ENCODE results near the gene HES5.
A peak's percentile ranks its signal among the peaks of the same experiment; 100 is the strongest.

The HES5 gene

GRCh38 chr1:2544875-2545640 lies 15.0 kb upstream of the HES5 start:
- Mint-ChIP-seq H3K27me3 (no peaks in the 10 kb centered on the region), H3K27ac (peak overlapping the region in 1 of 2 donors; percentile 27), H3K4me3 (peak overlapping the region; percentile 26 to 78), H3K4me1 (peaks cover 61% of the 10 kb centered on the region), H3K9me3 (no peaks in the 10 kb centered on the region)
- ATAC-seq (no peak), DNase-seq (no peak)

- DNase-seq (no peak), ATAC-seq (no peak)
- H3K4me1 Mint-ChIP-seq: peaks cover 54% of the 10 kb centered on the region
- no peaks in the 10 kb centered on the region for H3K9me3 Mint-ChIP-seq
- H3K27ac Mint-ChIP-seq: peak overlapping the region in 1 of 2 donors; percentile 12
- H3K4me3 Mint-ChIP-seq: peak overlapping the region in 1 of 2 donors; percentile 51
- no peaks in the 10 kb centered on the region for H3K27me3 Mint-ChIP-seq
Observed at GRCh38 chr1:2544093-2544874, 14.2 kb upstream of the HES5 start.

- no peaks in the 10 kb centered on the region for H3K27me3 Mint-ChIP-seq
- H3K4me3 Mint-ChIP-seq: peak overlapping the region in 1 of 2 donors; percentile 51
- peaks cover 48% of the 10 kb centered on the region for H3K4me1 Mint-ChIP-seq
- ATAC-seq (no peak), DNase-seq (peak in 1 of 2 donors; percentile 40)
- peak overlapping the region in 1 of 2 donors; percentile 12 for H3K27ac Mint-ChIP-seq
- no peaks in the 10 kb centered on the region for H3K9me3 Mint-ChIP-seq
Observed at GRCh38 chr1:2543543-2544092, 13.6 kb upstream of the HES5 start.

- no peak for DNase-seq
- no peak for ATAC-seq
- no peaks in the 10 kb centered on the region for H3K27me3 Mint-ChIP-seq
- no peak overlapping the region for H3K27ac Mint-ChIP-seq
- peaks cover 48% of the 10 kb centered on the region for H3K4me1 Mint-ChIP-seq
- no peak overlapping the region for H3K4me3 Mint-ChIP-seq
- H3K9me3 Mint-ChIP-seq: no peaks in the 10 kb centered on the region
Observed at GRCh38 chr1:2542246-2542915, 12.3 kb upstream of the HES5 start.

- no peaks in the 10 kb centered on the region for H3K9me3 Mint-ChIP-seq
- DNase-seq: no peak
- ATAC-seq: no peak
- H3K27ac Mint-ChIP-seq: no peak overlapping the region
- no peaks in the 10 kb centered on the region for H3K27me3 Mint-ChIP-seq
- peaks cover 48% of the 10 kb centered on the region for H3K4me1 Mint-ChIP-seq
- H3K4me3 Mint-ChIP-seq: no peak overlapping the region
Observed at GRCh38 chr1:2541619-2542245, 11.7 kb upstream of the HES5 start.

GRCh38 chr1:2540816-2541492 lies 10.9 kb upstream of the HES5 start:
- H3K4me3 Mint-ChIP-seq: peak overlapping the region in 1 of 2 donors; percentile 50

GRCh38 chr1:2539312-2539907 lies 9.3 kb upstream of the HES5 start:
- peak; percentile 46 to 52 for DNase-seq
- ATAC-seq: peak; percentile 50
- no peaks in the 10 kb centered on the region for H3K9me3 Mint-ChIP-seq
- peaks cover 31% of the 10 kb centered on the region for H3K4me1 Mint-ChIP-seq
- no peak overlapping the region for H3K27ac Mint-ChIP-seq
- no peaks in the 10 kb centered on the region for H3K27me3 Mint-ChIP-seq
- H3K4me3 Mint-ChIP-seq: no peak overlapping the region

More at GRCh38 chr1:2540816-2541492, 10.9 kb upstream of the HES5 start:
- no peak for ATAC-seq
- no peaks in the 10 kb centered on the region for H3K9me3 Mint-ChIP-seq
- DNase-seq: no peak
- no peak overlapping the region for H3K27ac Mint-ChIP-seq
- H3K27me3 Mint-ChIP-seq: no peaks in the 10 kb centered on the region
- H3K4me1 Mint-ChIP-seq: peaks cover 46% of the 10 kb centered on the region

DNA sequence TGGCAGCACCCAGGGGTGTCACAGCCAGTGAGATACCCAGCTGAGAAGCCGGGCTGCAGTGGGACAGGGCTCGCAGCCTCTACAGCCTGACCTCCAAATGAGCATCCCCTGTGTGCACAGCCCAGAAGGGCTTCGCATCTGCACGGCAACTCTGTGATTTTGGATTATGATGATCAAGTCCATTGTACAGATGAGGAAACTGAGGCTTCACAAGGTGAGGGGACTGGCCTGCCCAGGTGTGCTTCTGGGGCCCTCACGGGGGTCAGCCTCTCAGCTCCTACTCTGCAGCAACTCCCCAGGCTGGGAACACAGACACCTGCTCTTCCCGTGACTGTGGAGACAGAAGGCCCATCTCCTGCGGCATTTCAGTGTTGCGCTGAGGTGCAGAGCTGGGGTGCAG lies 8.8 kb upstream of the HES5 start:
- no peak for DNase-seq
- no peak overlapping the region for H3K4me3 Mint-ChIP-seq
- no peak overlapping the region for H3K27ac Mint-ChIP-seq
- peaks cover 26% of the 10 kb centered on the region for H3K4me1 Mint-ChIP-seq
- ATAC-seq: no peak
- no peaks in the 10 kb centered on the region for H3K9me3 Mint-ChIP-seq
- no peaks in the 10 kb centered on the region for H3K27me3 Mint-ChIP-seq

- no peak overlapping the region for H3K27ac Mint-ChIP-seq
- H3K4me3 Mint-ChIP-seq: no peak overlapping the region
- H3K27me3 Mint-ChIP-seq: peaks cover 3% of the 10 kb centered on the region
Observed at GRCh38 chr1:2538376-2538775, 8.3 kb upstream of the HES5 start.

DNA sequence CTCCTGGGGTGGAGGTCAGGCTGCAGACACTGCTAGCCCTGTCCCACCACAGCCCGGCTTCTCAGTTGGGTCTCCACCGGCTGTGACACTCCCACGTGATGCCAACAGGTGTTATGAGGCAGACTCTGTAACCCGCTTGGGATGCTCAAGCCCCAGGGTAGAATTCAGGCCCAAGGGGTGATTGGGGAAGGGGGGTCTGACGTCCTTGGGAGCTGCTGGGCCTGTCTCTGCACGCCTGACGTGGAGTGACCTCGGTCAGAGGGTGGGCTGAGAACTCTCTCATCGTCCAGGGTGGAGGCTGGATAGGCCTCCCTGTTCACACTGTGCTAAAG lies 7.7 kb upstream of the HES5 start:
- peaks cover 7% of the 10 kb centered on the region for H3K27me3 Mint-ChIP-seq
- DNase-seq (no peak), ATAC-seq (no peak)
- no peak overlapping the region for H3K27ac Mint-ChIP-seq
- no peaks in the 10 kb centered on the region for H3K9me3 Mint-ChIP-seq
- H3K4me1 Mint-ChIP-seq: peaks cover 16% of the 10 kb centered on the region
- no peak overlapping the region for H3K4me3 Mint-ChIP-seq

More at GRCh38 chr1:2538376-2538775, 8.3 kb upstream of the HES5 start:
- ATAC-seq: no peak
- peaks cover 21% of the 10 kb centered on the region for H3K4me1 Mint-ChIP-seq
- DNase-seq: no peak
- no peaks in the 10 kb centered on the region for H3K9me3 Mint-ChIP-seq

GRCh38 chr1:2535981-2536380 lies 5.9 kb upstream of the HES5 start:
- DNase-seq (no peak), ATAC-seq (no peak)
- Mint-ChIP-seq H3K4me3 (no peak overlapping the region), H3K9me3 (no peaks in the 10 kb centered on the region), H3K4me1 (peaks cover 3% of the 10 kb centered on the region), H3K27me3 (peaks cover 21% of the 10 kb centered on the region), H3K27ac (peak overlapping the region in 1 of 2 donors; percentile 21)

DNA sequence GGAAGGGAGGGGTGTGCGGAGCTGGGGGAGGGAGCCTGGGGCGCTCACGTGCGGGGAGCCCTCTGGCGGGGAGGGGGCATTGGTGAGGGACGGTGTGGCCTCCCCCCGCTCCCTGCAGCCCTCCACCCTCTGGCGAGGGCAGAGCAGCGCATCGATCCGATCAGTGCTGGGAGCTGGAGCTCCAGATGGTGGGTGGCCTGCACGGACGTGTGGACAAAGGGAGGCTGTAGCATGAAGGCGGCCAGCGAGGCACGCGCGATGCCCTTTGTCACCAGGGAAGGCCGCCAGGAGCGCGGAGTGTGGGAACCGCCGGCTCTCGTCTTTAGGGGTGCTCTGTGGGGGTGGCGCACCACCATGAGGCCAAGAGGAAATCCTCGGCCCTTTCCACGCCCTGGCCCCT lies 5.4 kb upstream of the HES5 start:
- no peak for DNase-seq
- no peak overlapping the region for H3K4me3 Mint-ChIP-seq
- H3K27ac Mint-ChIP-seq: no peak overlapping the region
- no peaks in the 10 kb centered on the region for H3K9me3 Mint-ChIP-seq
- peaks cover 7% of the 10 kb centered on the region for H3K4me1 Mint-ChIP-seq
- peaks cover 26% of the 10 kb centered on the region for H3K27me3 Mint-ChIP-seq
- ATAC-seq: no peak

GRCh38 chr1:2534687-2535441 lies 4.8 kb upstream of the HES5 start:
- peaks cover 7% of the 10 kb centered on the region for H3K4me1 Mint-ChIP-seq
- ATAC-seq: no peak
- no peak for DNase-seq
- H3K9me3 Mint-ChIP-seq: no peaks in the 10 kb centered on the region
- no peak overlapping the region for H3K27ac Mint-ChIP-seq
- no peak overlapping the region for H3K4me3 Mint-ChIP-seq
- H3K27me3 Mint-ChIP-seq: peaks cover 29% of the 10 kb centered on the region

- Mint-ChIP-seq H3K9me3 (no peaks in the 10 kb centered on the region), H3K27ac (no peak overlapping the region), H3K27me3 (peaks cover 31% of the 10 kb centered on the region), H3K4me3 (no peak overlapping the region), H3K4me1 (peaks cover 7% of the 10 kb centered on the region)
- DNase-seq (no peak), ATAC-seq (no peak)
Observed at GRCh38 chr1:2534315-2534686, 4.2 kb upstream of the HES5 start.

Data from stimulated activated naive CD8-positive, alpha-beta T cell treated with anti-CD3 and anti-CD28 coated beads, Interleukin-15, amount 100 ng/mL, for 72 hours (primary cell).